ENCODE measurements around the gene OR2AT4. TPM values are rescaled to one million over a fixed set of nuclear protein-coding genes. Genes with fewer than 3 reads are reported as not detected.

The OR2AT4 gene
- total RNA-seq, 2 donors from 2014 or later, result 0.11 TPM; not detected in 1

GRCh38 chr11:75035911-75036565 is 60.6 kb downstream of the OR2AT4 start:
- DNase-seq (ENCODE audit: low spot score), result no peak
- H3K27me3 ChIP-seq (replicated peaks; ENCODE audit: insufficient read depth), result no peaks in the 10 kb centered on the region
- H3K4me1 ChIP-seq (replicated peaks), result no peaks in the 10 kb centered on the region
- H3K36me3 ChIP-seq, result no peaks in the 10 kb centered on the region
- WGBS, result 79% methylated on average over 3 of the region's 3 CpGs
- H3K9me3 ChIP-seq, result no peaks in the 10 kb centered on the region
- no peak overlapping the region for H3K27ac ChIP-seq
- no peak overlapping the region for H3K4me3 ChIP-seq
- TF ChIP-seq POLR2AphosphoS5 (IDR thresholded peaks at IDR 0.05), result no peak
- TF ChIP-seq CTCF (IDR thresholded peaks at IDR 0.05), result no peak
- TF ChIP-seq POLR2A (IDR thresholded peaks at IDR 0.05), result no peak
- intact Hi-C loops (cut with DNase I), result no loop called here

- intact Hi-C loops (cut with DNase I), result no loop called here
- Histone ChIP-seq H3K9me3 (no peaks in the 10 kb centered on the region), H3K27me3 (replicated peaks; ENCODE audit: insufficient read depth) (no peaks in the 10 kb centered on the region), H3K36me3 (no peaks in the 10 kb centered on the region), H3K4me3 (no peak overlapping the region), H3K27ac (no peak overlapping the region), H3K4me1 (replicated peaks) (no peaks in the 10 kb centered on the region)
- WGBS, result 87% methylated on average over 5 of the region's 5 CpGs
- TF ChIP-seq CTCF (IDR thresholded peaks at IDR 0.05) (no peak), POLR2AphosphoS5 (IDR thresholded peaks at IDR 0.05) (no peak), POLR2A (IDR thresholded peaks at IDR 0.05) (no peak)
- DNase-seq (ENCODE audit: low spot score), result no peak
These were observed 61.4 kb downstream of the OR2AT4 start for GRCh38 chr11:75035256-75035655.

- Histone ChIP-seq H3K27ac (no peak overlapping the region), H3K9me3 (no peaks in the 10 kb centered on the region), H3K4me3 (no peak overlapping the region), H3K27me3 (replicated peaks; ENCODE audit: insufficient read depth) (no peaks in the 10 kb centered on the region), H3K36me3 (no peaks in the 10 kb centered on the region), H3K4me1 (replicated peaks) (no peaks in the 10 kb centered on the region)
- no peak for DNase-seq (ENCODE audit: low spot score)
- WGBS, result 96% methylated on average over 3 of the region's 3 CpGs
- intact Hi-C loops (cut with DNase I), result loop anchor here (2.0 kb wide), 1 partner anchor 105 kb away; no protein-coding TSS in a partner anchor
- no peak for TF ChIP-seq POLR2AphosphoS5 (IDR thresholded peaks at IDR 0.05)
- no peak for TF ChIP-seq POLR2A (IDR thresholded peaks at IDR 0.05)
- no peak for TF ChIP-seq CTCF (IDR thresholded peaks at IDR 0.05)
These were observed 62.8 kb downstream of the OR2AT4 start for GRCh38 chr11:75033916-75034315.

- no peaks in the 10 kb centered on the region for H3K27me3 ChIP-seq (replicated peaks; ENCODE audit: insufficient read depth)
- H3K36me3 ChIP-seq, result no peaks in the 10 kb centered on the region
- H3K27ac ChIP-seq, result no peak overlapping the region
- H3K4me1 ChIP-seq (replicated peaks), result no peaks in the 10 kb centered on the region
- intact Hi-C loops (cut with DNase I), result loop anchor here (2.0 kb wide), 1 partner anchor 104 kb away; no protein-coding TSS in a partner anchor
- DNase-seq (ENCODE audit: low spot score), result no peak
- H3K4me3 ChIP-seq, result no peak overlapping the region
- no peaks in the 10 kb centered on the region for H3K9me3 ChIP-seq
- 66% methylated on average over 3 of the region's 3 CpGs for WGBS
- TF ChIP-seq POLR2AphosphoS5 (IDR thresholded peaks at IDR 0.05) (no peak), CTCF (IDR thresholded peaks at IDR 0.05) (no peak), POLR2A (IDR thresholded peaks at IDR 0.05) (no peak)
These were observed 64.1 kb downstream of the OR2AT4 start for GRCh38 chr11:75032550-75032935.
